GM08714 (cell line): ENCODE data around the gene EVI5.
A peak's percentile ranks its signal among the peaks of the same experiment; 100 is the strongest.
"Not testable (repeated sequence)": the region's sequence is repeated elsewhere in the genome, so short reads cannot be mapped to it uniquely, and the experiment has no call there.

Experiments used
- H3K4me3 ChIP-seq: fragments of 200-500 bp; sonication (Bioruptor generic); 2 replicates; pipeline ENCODE4 v1.5.1; 2014; ENCODE audit warnings: mild to moderate bottlenecking, low read length, inconsistent platforms
- ZNF274 ChIP-seq: IDR thresholded peaks from 2 replicates; pipeline ENCODE4 v1.6.1; 2012; ENCODE audit warnings: mild to moderate bottlenecking, low read depth, low read length

EVI5 gene

GRCh38 chr1:92804721-92805201, 19.9 kb upstream of the EVI5 start:
- no peak overlapping the region for H3K4me3 ChIP-seq
- no peak for TF ChIP-seq ZNF274

DNA sequence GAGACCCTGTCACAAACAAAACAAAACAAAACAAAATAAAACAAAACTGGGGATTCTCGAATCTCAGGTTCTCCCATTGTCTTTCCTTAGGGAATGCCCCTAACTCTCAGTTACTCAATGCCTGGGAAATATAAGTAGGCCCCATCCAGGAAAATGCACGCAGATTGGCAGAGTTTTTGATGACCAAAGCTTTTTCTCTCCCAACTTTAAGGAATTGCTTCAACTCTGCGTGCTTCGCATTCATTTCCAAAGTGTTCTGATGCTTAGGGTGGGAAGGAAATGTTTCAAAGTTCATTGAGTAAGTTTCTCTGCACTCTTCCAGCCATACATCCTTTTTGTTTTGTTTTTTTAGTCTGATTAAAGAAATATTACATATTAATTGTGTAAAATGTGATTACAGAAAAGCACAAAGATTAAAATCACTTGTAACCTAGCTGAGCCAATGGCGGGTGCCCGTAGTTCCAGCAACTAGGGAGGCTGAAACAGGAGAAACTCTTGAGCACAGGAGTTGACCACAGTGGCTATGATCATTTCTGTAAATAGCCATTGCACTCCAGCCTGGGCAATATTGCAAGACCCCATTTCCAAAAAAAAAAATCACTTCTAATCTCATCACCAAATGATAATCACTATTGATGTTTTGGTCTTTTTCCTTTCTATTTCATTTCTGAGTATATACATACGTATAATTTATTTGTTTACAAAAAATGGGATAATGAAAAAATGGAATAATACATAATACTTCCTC, 18.4 kb upstream of the EVI5 start:
- H3K4me3 ChIP-seq, result no peak overlapping the region
- no peak for TF ChIP-seq ZNF274

DNA sequence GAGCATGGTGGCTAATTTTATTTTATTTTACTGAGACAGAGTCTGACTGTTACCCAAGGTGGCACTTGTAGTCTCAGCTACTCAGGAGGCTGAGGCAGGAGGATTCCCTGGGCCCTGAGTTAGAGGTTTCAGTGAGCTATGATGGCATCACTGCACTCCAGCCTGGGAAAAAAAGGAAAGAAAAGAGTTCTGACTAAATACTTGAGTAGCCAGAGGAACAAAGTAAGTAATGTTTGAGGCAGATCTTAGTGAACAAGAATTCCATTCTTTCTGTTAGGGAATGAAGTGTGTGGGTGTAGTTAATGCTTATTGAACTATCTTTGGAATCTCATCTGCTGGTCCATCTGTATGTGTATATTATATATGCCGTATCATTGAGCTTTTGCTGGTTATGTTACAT, 13.1 kb upstream of the EVI5 start:
- TF ChIP-seq ZNF274, result no peak
- no peak overlapping the region for H3K4me3 ChIP-seq

GRCh38 chr1:92797297-92797696, 12.4 kb upstream of the EVI5 start:
- no peak for TF ChIP-seq ZNF274
- no peak overlapping the region for H3K4me3 ChIP-seq

DNA sequence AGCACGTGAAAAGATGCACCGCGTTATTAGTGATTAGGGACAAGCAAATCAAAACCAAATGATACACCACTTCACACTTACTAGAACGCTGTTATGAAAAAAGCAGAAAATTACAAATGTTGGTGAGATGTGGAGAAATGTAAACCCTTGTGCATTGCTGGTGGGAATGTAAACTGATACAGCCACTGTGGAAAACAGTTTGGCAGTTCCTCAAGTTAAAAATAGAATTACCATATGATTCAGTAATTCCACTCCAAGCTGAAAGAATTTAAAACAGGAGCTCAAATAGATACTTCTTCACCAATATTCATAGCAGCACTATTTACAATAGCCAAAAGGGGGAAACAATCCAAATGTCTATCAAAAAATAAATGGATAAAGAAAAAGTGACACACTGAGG, 10.3 kb upstream of the EVI5 start:
- H3K4me3 ChIP-seq, result no peak overlapping the region
- no peak for TF ChIP-seq ZNF274

DNA sequence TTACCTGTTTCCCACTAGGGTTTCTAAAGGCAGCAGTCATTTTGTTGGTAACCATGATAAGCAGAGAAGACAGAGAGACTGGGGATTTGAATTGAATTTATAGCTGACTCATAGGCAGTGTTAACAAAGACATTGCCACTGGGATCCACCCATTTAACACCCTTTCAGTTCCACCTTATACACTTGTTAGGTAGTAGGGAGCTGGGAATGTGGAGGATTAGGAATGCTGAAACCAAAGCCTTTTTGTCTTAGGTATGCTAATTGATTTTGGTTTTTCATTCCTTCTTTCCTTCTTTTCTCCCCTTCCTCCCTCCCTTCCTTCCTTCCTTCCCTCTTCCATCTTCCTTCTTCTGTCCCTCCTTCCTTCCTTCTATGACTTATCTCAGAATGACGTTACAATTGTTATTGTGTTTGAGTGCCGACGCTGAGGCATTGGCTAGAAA, 7.5 kb upstream of the EVI5 start:
- no peak overlapping the region for H3K4me3 ChIP-seq
- no peak for TF ChIP-seq ZNF274

- no peak for TF ChIP-seq ZNF274
- H3K4me3 ChIP-seq, result no peak overlapping the region
Observed at GRCh38 chr1:92791487-92792066, 6.7 kb upstream of the EVI5 start.

GRCh38 chr1:92790867-92791266, 6.0 kb upstream of the EVI5 start:
- no peak overlapping the region for H3K4me3 ChIP-seq
- no peak for TF ChIP-seq ZNF274

DNA sequence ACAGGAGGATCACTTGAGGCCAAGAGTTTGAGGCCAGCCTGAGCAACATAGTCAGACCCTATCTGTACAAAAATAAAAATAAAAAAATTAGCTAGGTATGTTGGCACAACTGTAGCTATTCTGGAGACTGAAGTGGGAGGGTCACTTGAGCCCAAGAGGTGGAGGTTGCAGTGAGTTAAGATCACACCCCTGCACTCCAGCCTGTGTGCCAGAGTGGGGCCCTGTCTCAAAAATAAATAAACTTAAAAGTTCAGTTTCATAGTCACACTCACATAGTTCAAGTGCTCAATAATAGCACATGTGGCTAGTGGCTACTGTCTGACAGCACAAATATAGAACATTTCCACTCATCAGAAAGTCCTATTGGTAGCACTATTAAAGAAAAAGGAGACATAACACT, 5.2 kb upstream of the EVI5 start:
- no peak for TF ChIP-seq ZNF274
- no peak overlapping the region for H3K4me3 ChIP-seq

DNA sequence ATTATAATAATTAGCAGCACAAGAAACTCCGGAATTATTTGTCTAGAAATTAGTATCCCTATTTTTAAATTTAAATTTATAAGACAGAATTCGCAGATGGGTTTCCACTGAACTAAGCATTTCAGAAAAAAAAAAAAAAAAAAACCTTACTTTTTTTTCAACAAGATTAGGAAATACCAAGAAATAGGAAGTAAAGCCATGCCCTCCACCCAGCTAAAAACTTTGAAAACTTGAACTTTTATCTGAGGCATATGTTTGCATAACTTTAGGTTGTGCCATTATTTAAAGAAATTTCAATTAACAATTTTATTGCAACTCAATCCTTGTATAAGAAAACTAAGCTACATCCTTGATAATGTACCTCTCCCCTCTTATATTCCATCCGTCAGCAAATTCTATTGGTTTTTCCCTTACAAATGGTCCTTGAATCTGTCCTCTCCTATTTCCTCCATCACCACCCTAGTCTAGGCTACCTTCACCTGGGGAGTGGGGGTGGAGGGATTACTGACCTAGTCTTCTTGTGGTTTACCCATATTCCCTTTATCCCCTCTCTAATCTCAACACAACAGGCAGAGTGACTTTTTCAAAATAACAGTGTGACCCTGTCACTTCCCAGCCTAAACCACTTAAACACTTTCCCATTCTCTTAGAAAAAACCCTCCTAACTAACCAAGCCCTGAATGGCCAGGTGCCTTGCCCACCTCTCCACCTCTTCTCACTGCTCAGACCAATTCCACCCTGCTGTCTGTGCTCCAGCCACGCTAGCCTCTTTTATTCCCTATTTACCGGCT, 1.4 kb upstream of the EVI5 start:
- no peak overlapping the region for H3K4me3 ChIP-seq
- TF ChIP-seq ZNF274, result no peak

GRCh38 chr1:92784021-92784638, 778 bp downstream of the EVI5 start:
- H3K4me3 ChIP-seq, result peak overlapping the region; percentile 62
- no peak for TF ChIP-seq ZNF274

- peak overlapping the region; percentile 62; the same call in 1 of the 2 replicates for H3K4me3 ChIP-seq
Observed at GRCh38 chr1:92783550-92783949, 1.4 kb downstream of the EVI5 start.

DNA sequence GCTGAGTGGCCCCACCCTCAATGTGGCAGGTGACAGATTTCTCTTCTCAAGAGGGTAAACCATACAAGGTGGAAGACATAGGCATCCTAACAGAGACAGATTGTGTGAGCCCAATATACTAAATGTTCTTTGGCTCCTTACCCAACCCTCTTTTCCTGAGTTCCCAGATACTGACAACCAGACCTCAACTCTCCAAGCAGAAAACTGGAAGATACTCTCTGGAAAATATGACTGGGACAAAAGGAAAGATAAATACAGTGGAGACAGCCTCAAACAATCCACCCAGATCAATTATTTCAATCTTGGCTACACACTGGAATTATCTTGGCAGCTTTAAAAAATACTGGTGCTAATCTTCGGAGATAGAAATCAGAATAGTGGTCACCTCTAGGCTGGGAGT, 6.5 kb downstream of the EVI5 start:
- no peak for TF ChIP-seq ZNF274
- no peak overlapping the region for H3K4me3 ChIP-seq

DNA sequence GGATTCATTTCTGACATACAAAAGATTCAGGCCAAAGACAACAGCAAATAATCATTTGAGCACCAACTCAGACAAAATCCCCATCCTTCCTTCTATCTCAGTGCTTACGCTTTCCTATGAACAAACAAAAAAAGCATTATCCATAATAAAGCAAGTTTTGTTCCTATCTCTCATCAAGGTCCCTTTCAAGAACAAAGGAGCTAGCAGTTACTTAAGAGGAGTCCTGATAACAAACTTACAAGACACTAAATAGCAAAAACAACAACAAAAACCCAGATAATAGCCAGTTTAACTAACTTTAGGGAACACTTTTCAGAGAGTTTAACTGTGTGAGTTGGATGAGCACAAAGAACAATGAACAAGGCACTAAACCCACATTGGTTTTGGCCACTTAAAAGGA, 10.5 kb downstream of the EVI5 start:
- no peak for TF ChIP-seq ZNF274

GRCh38 chr1:92773749-92774148, 11.2 kb downstream of the EVI5 start:
- H3K4me3 ChIP-seq, result not testable (repeated sequence)

More for the DNA sequence above, 10.5 kb downstream of the EVI5 start:
- H3K4me3 ChIP-seq, result no peak overlapping the region
